ENCODE measurements around the gene CD40LG. TPM values are rescaled to one million over a fixed set of nuclear protein-coding genes. Genes with fewer than 3 reads are reported as not detected.

CD40LG gene
- total RNA-seq, 1 experiment from 2014 or later, result not detected

DNA sequence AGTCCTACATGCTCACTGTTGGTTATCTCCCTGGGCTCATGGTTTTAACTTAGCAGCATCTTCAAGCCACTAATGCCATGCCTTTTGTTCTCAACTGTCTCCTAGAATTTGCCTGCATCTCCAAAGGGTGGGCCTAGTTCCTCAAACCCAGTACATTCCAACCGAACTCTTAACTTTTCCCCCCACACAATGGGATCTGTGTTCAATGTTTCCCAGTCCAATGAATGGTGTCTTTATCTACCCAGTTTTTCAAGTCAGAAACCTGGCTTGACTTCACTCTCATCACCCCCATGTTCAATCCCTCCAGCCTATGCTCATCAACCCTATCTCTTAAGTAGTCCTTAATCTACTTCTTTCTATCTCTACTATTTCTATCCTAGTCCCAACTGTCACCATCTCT, 12.9 kb downstream of the CD40LG start:
- H3K27ac ChIP-seq (ENCODE audit: insufficient read length, low read depth, low read length), result no peak overlapping the region
- TF ChIP-seq CTCF (conservative IDR thresholded peaks at IDR 0.05), result no peak
- no peak overlapping the region for H3K56ac ChIP-seq (ENCODE audit: insufficient read length, low read depth, low read length)
- H3K27me3 Mint-ChIP-seq (ENCODE audit: low read depth), result peaks cover 3% of the 10 kb centered on the region; the same call in 1 of the 2 replicates
- H3K4me2 ChIP-seq (ENCODE audit: insufficient read depth, insufficient read length, low read length), result no peak overlapping the region
- H3K4me3 Mint-ChIP-seq, result no peak overlapping the region
- no peaks in the 10 kb centered on the region for H3K27me3 ChIP-seq (ENCODE audit: insufficient read depth, low read length)
- H2AK5ac ChIP-seq (ENCODE audit: insufficient read length, low read length), result no peak overlapping the region
- DNase-seq, result no peak
- H3K27ac Mint-ChIP-seq, result no peak overlapping the region
- no peaks in the 10 kb centered on the region for H3K23me2 ChIP-seq (ENCODE audit: insufficient read length, low read depth, low read length, poor library complexity, severe bottlenecking)
- H3K14ac ChIP-seq (ENCODE audit: insufficient read depth, low read length), result no peak overlapping the region
- H4K91ac ChIP-seq (ENCODE audit: insufficient read length, low read depth, low read length), result no peak overlapping the region
- H2BK15ac ChIP-seq (ENCODE audit: low read depth, low read length), result no peak overlapping the region
- no peak overlapping the region for H2BK120ac ChIP-seq (ENCODE audit: low read depth, low read length, poor library complexity, severe bottlenecking)
- no peaks in the 10 kb centered on the region for H3K79me1 ChIP-seq (ENCODE audit: insufficient read depth, low read depth, low read length, poor library complexity, severe bottlenecking)
- H4K5ac ChIP-seq (ENCODE audit: insufficient read length, low read depth, low read length), result no peak overlapping the region
- H2BK5ac ChIP-seq (ENCODE audit: insufficient read length, low read length), result no peak overlapping the region
- no peak overlapping the region for H3K23ac ChIP-seq (ENCODE audit: insufficient read length, low read depth, low read length)
- H2BK20ac ChIP-seq (ENCODE audit: low read depth, low read length, poor library complexity, severe bottlenecking), result no peak overlapping the region
- H3K9ac ChIP-seq (ENCODE audit: extremely low read depth, insufficient read length, low read length), result no peak overlapping the region
- H3K4me1 Mint-ChIP-seq, result peaks cover 3 to 5% of the 10 kb centered on the region in 2 experiments; a peak in 3 of 4 replicates
- no peak overlapping the region for H2BK12ac ChIP-seq (ENCODE audit: insufficient read length, low read depth, low read length)
- peaks cover 63 to 68% of the 10 kb centered on the region in 2 experiments for H3K9me3 Mint-ChIP-seq
- WGBS (ENCODE audit: extremely low coverage, insufficient read length, low lambda C conversion rate), result no CpG with 5 or more reads among the region's 1 CpG
- H3T11ph ChIP-seq (ENCODE audit: low read length), result no peak overlapping the region
- H3K79me2 ChIP-seq (ENCODE audit: insufficient read depth, low read length), result no peaks in the 10 kb centered on the region
- no peaks in the 10 kb centered on the region for H3K4me1 ChIP-seq (ENCODE audit: insufficient read depth, low read length)
- H3K9me3 ChIP-seq (ENCODE audit: control insufficient read depth, low read depth, low read length), result peaks cover 65% of the 10 kb centered on the region
- peaks cover 0 to 9% (median 3%) of the 10 kb centered on the region in 3 experiments; a peak in 4 of 7 replicates for H3K36me3 Mint-ChIP-seq (ENCODE audit: insufficient read depth in 1 of 3, low read depth in 3 of 3)
- no peaks in the 10 kb centered on the region for H4K20me1 ChIP-seq (ENCODE audit: control insufficient read depth, insufficient read depth, insufficient read length)
- no peak overlapping the region for H4K8ac ChIP-seq (replicated peaks; ENCODE audit: insufficient read length, low read depth, low read length)
- H3K4ac ChIP-seq (ENCODE audit: low read depth, low read length), result no peak overlapping the region
- H2AFZ ChIP-seq (ENCODE audit: low read length), result no peak overlapping the region
- no peak overlapping the region for H3K18ac ChIP-seq (ENCODE audit: insufficient read length, low read depth, low read length)

All from H9 (cell line).